ENCODE data around the gene ZBTB43.
"Not testable (repeated sequence)": the region's sequence is repeated elsewhere in the genome, so short reads cannot be mapped to it uniquely, and the experiment has no call there.

DNA sequence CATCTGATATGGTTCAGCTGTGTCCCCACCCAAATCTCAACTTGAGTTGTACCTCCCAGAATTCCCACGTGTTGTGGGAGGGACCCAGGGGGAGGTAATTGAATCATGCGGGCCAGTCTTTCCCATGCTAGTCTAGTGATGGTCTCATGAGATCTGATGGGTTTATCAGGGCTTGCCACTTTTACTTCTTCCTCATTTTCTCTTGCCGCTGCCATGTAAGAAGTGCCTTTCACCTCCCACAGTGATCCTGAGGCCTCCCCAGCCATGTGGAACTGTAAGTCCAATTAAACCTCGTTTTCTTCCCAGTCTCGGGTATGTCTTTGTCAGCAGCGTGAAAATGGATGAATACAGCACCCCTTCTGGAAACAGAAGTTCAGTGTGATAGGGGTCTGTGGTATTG lies 20.0 kb upstream of the ZBTB43 start:
- TF ChIP-seq, protein P1, sequence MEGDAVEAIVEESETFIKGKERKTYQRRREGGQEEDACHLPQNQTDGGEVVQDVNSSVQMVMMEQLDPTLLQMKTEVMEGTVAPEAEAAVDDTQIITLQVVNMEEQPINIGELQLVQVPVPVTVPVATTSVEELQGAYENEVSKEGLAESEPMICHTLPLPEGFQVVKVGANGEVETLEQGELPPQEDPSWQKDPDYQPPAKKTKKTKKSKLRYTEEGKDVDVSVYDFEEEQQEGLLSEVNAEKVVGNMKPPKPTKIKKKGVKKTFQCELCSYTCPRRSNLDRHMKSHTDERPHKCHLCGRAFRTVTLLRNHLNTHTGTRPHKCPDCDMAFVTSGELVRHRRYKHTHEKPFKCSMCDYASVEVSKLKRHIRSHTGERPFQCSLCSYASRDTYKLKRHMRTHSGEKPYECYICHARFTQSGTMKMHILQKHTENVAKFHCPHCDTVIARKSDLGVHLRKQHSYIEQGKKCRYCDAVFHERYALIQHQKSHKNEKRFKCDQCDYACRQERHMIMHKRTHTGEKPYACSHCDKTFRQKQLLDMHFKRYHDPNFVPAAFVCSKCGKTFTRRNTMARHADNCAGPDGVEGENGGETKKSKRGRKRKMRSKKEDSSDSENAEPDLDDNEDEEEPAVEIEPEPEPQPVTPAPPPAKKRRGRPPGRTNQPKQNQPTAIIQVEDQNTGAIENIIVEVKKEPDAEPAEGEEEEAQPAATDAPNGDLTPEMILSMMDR (conservative IDR thresholded peaks at IDR 0.05; ENCODE audit: low read length): not testable (repeated sequence)
- TF ChIP-seq EZH2phosphoT487 (IDR thresholded peaks at IDR 0.05; ENCODE audit: borderline replicate concordance): not testable (repeated sequence)
